HG03575 (cell line): ENCODE data around the gene XAF1.
"Not testable (repeated sequence)": the region's sequence is repeated elsewhere in the genome, so short reads cannot be mapped to it uniquely, and the experiment has no call there.

ENCODE experiments used
- ATAC-seq: cut with Tn5 transposase; IDR thresholded peaks from one replicate; pipeline ENCODE4 v1.9.1; 2021; ENCODE audit not compliant: unreplicated experiment, insufficient number of reproducible peaks, low FRiP score; ENCODE audit errors: extremely low read depth

The XAF1 gene

GRCh38 chr17:6796017-6796886 lies 40.4 kb downstream of the XAF1 start:
- no peak for ATAC-seq

GRCh38 chr17:6796887-6797490 lies 41.1 kb downstream of the XAF1 start:
- ATAC-seq: no peak

- no peak for ATAC-seq
Observed at GRCh38 chr17:6797718-6798351, 42.0 kb downstream of the XAF1 start.

- ATAC-seq: no peak
Observed at GRCh38 chr17:6799738-6800137, 43.9 kb downstream of the XAF1 start.

GRCh38 chr17:6800422-6801027 lies 44.7 kb downstream of the XAF1 start:
- ATAC-seq: no peak

- no peak for ATAC-seq
Observed at GRCh38 chr17:6811510-6811909, 55.7 kb downstream of the XAF1 start.

- no peak for ATAC-seq
Observed at GRCh38 chr17:6812295-6812694, 56.4 kb downstream of the XAF1 start.

- ATAC-seq: no peak
Observed at GRCh38 chr17:6815775-6816174, 59.9 kb downstream of the XAF1 start.

GRCh38 chr17:6816368-6816767 lies 60.5 kb downstream of the XAF1 start:
- ATAC-seq: not testable (repeated sequence)

GRCh38 chr17:6818938-6819337 lies 63.1 kb downstream of the XAF1 start:
- ATAC-seq: no peak

GRCh38 chr17:6823011-6823442 lies 67.2 kb downstream of the XAF1 start:
- ATAC-seq: no peak
